SU-DHL-6 (cell line): ENCODE data around the gene TKT.

Experiments used
- CTCF ChIP-seq: fragments of 200-600 bp; sonication (generic); IDR thresholded peaks from one replicate; pipeline ENCODE4 v1.5.1; 2017; ENCODE audit warnings: antibody characterized with exemption, mild to moderate bottlenecking, low read length, moderate library complexity; ENCODE audit not compliant: insufficient read depth, poor library complexity, severe bottlenecking
- EZH2phosphoT487 ChIP-seq: fragments of 200-600 bp; sonication (generic), shearing (Covaris generic); conservative IDR thresholded peaks from 2 replicates; pipeline ENCODE4 v1.6.1; 2018; ENCODE audit warnings: mild to moderate bottlenecking, antibody characterized with exemption, low read length, moderate library complexity, mixed read lengths

GRCh38 chr3:53244271-53244670 is 11.6 kb downstream of the TKT start:
- no peak for TF ChIP-seq CTCF
- TF ChIP-seq EZH2phosphoT487: no peak
